A673 (cell line): ENCODE data around the gene TTLL11.

Source experiments
- EZH2 ChIP-seq: fragments of 200-600 bp; sonication (generic); IDR thresholded peaks from 2 replicates; pipeline ENCODE4 v1.6.1; 2017; ENCODE audit warnings: borderline replicate concordance, low read depth, mild to moderate bottlenecking, mixed read lengths, antibody characterized with exemption, low read length; ENCODE audit not compliant: poor library complexity, severe bottlenecking
- TF ChIP-seq, protein P1 (sequence below): fragments of 300-800, 200-600 bp; sonication (generic); conservative IDR thresholded peaks from 2 replicates; pipeline ENCODE4 v1.5.1; 2017; ENCODE audit warnings: low read depth, mild to moderate bottlenecking, antibody characterized with exemption, low read length, moderate library complexity, mixed read lengths

DNA sequence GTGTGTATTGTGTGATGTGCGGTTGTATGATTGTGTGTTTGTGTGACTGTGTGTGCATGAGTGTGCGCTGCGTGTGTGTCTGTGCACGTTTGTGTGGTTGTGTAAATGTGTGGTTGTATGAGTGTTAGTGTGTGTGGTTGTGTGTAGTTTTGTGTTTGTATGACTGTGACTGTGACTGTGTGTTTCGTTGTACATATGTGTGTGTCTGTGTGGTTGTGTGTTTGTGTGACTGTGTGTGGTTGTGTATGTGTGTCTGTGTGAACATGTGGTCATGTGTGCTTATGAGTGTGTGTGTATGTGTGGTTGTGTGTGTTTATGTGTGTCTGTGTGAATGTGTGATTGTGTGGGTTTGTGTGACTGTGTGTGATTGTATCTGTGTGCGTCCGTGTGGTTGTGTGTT is 197.8 kb downstream of the TTLL11 start:
- TF ChIP-seq, protein P1, sequence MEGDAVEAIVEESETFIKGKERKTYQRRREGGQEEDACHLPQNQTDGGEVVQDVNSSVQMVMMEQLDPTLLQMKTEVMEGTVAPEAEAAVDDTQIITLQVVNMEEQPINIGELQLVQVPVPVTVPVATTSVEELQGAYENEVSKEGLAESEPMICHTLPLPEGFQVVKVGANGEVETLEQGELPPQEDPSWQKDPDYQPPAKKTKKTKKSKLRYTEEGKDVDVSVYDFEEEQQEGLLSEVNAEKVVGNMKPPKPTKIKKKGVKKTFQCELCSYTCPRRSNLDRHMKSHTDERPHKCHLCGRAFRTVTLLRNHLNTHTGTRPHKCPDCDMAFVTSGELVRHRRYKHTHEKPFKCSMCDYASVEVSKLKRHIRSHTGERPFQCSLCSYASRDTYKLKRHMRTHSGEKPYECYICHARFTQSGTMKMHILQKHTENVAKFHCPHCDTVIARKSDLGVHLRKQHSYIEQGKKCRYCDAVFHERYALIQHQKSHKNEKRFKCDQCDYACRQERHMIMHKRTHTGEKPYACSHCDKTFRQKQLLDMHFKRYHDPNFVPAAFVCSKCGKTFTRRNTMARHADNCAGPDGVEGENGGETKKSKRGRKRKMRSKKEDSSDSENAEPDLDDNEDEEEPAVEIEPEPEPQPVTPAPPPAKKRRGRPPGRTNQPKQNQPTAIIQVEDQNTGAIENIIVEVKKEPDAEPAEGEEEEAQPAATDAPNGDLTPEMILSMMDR = no peak
- no peak for TF ChIP-seq EZH2
